Body of pancreas (tissue), 4 donors: ENCODE measurements around the gene PTOV1. TPM values are rescaled to one million over a fixed set of nuclear protein-coding genes. Genes with fewer than 3 reads are reported as not detected.

Experiments
- ATAC-seq: fragments of 150-250 bp; one replicate; pipeline ENCODE4 v1.9.1; 2016
- DNase-seq, 4 donors: peaks; one replicate each; pipeline ENCODE4 v3.0.0-alpha.2; 2019
- H3K27ac ChIP-seq, 4 donors: fragments of 200-600 bp; sonication (generic); 1 replicate in 3 of 4; 2 replicates in 1 of 4; pipeline versions ENCODE4 v1.5.1 to v1.6.1; 2016 to 2019; ENCODE audit warnings: mild to moderate bottlenecking in 1 of 4, mixed read lengths in 1 of 4, moderate library complexity in 1 of 4
- H3K27me3 ChIP-seq, 2 donors: fragments of 200-600 bp; sonication (generic); one replicate each; pipeline ENCODE4 v1.6.0; 2016; ENCODE audit warnings: mild to moderate bottlenecking in 1 of 2
- H3K36me3 ChIP-seq, 2 donors: fragments of 200-600 bp; sonication (generic); replicated peaks in 1 of 2; 2 replicates each; pipeline ENCODE4 v1.5.1; 2016; ENCODE audit warnings: low read depth in 2 of 2; ENCODE audit not compliant: insufficient read depth in 1 of 2
- H3K4me1 ChIP-seq: fragments of 200-600 bp; sonication (generic); one replicate; pipeline ENCODE4 v1.6.0; 2016
- H3K4me3 ChIP-seq, 2 donors: fragments of 200-600 bp; sonication (generic); 1 replicate in 1 of 2; 2 replicates in 1 of 2; pipeline ENCODE4 v1.5.1; 2016 to 2019
- H3K9me3 ChIP-seq, 3 donors: fragments of 200-600 bp; sonication (generic); 1 replicate in 2 of 3; 2 replicates in 1 of 3; pipeline ENCODE4 v1.5.1; 2016
- POLR2A ChIP-seq, 3 donors: fragments of 450-650 bp; IDR thresholded peaks; one replicate each; pipeline ENCODE4 v1.6.1; 2016; ENCODE audit warnings: antibody characterized with exemption in 3 of 3, mild to moderate bottlenecking in 2 of 3
- WGBS, 2 donors: methylation state at CpG; one replicate each; pipeline ENCODE4 v1.1.5; 2017; 5-methylcytosine and 5-hydroxymethylcytosine counted together
- intact Hi-C: fragments of 100-400 bp; cut with DNase I; formaldehyde crosslinking; loops from one replicate; pipeline ENCODE4 v1.15.1; 2023
- total RNA-seq, 2 donors: library from RNA; depleted of rRNA; stranded (reverse); fragments of >200 nt; gene quantifications; one replicate each; pipeline ENCODE4 v1.1.0, GENCODE V29; 2016
- TF ChIP-seq, protein P1 (sequence below), 7 experiments: fragments of 450-650 bp in 4 of 7; fragments of 200-600 bp in 3 of 7; sonication (generic) in 3 of 7; IDR thresholded peaks; one replicate each; pipeline ENCODE4 v1.5.1; 2016 to 2019; ENCODE audit warnings: antibody characterized with exemption in 7 of 7

The PTOV1 gene
- total RNA-seq, 2 donors from 2014 or later = 69.0 to 70.2 TPM

DNA sequence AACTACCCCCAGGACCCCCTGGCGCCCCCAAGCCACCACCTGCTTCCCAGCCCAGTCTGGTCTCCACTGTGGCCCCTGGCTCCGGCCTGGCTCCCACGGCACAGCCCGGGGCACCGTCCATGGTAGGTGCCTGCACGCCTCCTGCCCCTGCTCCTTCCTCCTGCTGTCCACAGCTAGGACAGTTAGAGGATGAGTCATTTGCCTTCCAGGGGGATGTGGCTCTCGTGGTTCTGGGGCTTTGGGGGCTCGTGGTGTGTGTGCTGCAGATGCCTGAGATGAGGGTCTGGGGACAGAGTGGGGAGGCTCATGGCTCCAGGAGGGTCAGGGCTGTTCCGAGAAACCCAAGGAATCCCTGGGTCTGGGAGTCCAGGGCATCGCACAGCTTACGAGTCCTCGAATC is 20.2 kb upstream of the PTOV1 start:
- H3K36me3 ChIP-seq = peaks cover 0 to 21% of the 10 kb centered on the region in 2 donors
- no peak for ATAC-seq
- no peak for DNase-seq
- H3K27me3 ChIP-seq = no peaks in the 10 kb centered on the region
- H3K9me3 ChIP-seq = no peaks in the 10 kb centered on the region
- H3K4me1 ChIP-seq = peaks cover 4% of the 10 kb centered on the region
- no peak overlapping the region for H3K4me3 ChIP-seq
- WGBS, 2 donors = 87 to 97% methylated on average over 6 to 8 of the region's 12 CpGs
- H3K27ac ChIP-seq = no peak overlapping the region
- no peak for TF ChIP-seq POLR2A (IDR thresholded peaks at IDR 0.05)
- TF ChIP-seq, protein P1, sequence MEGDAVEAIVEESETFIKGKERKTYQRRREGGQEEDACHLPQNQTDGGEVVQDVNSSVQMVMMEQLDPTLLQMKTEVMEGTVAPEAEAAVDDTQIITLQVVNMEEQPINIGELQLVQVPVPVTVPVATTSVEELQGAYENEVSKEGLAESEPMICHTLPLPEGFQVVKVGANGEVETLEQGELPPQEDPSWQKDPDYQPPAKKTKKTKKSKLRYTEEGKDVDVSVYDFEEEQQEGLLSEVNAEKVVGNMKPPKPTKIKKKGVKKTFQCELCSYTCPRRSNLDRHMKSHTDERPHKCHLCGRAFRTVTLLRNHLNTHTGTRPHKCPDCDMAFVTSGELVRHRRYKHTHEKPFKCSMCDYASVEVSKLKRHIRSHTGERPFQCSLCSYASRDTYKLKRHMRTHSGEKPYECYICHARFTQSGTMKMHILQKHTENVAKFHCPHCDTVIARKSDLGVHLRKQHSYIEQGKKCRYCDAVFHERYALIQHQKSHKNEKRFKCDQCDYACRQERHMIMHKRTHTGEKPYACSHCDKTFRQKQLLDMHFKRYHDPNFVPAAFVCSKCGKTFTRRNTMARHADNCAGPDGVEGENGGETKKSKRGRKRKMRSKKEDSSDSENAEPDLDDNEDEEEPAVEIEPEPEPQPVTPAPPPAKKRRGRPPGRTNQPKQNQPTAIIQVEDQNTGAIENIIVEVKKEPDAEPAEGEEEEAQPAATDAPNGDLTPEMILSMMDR (IDR thresholded peaks at IDR 0.05) = no peak
- intact Hi-C loops = no loop called here

GRCh38 chr19:49831592-49831991 is 19.4 kb upstream of the PTOV1 start:
- 92 to 94% methylated on average over 6 to 8 of the region's 8 CpGs for WGBS, 2 donors
- Histone ChIP-seq H3K27ac (no peak overlapping the region), H3K4me3 (no peak overlapping the region), H3K36me3 (peaks cover 0 to 21% of the 10 kb centered on the region in 2 donors), H3K4me1 (no peaks in the 10 kb centered on the region), H3K27me3 (no peaks in the 10 kb centered on the region), H3K9me3 (no peaks in the 10 kb centered on the region)
- ATAC-seq (no peak), DNase-seq (no peak)
- TF ChIP-seq POLR2A (IDR thresholded peaks at IDR 0.05) = no peak
- TF ChIP-seq, protein P1 (IDR thresholded peaks at IDR 0.05) = no peak
- intact Hi-C loops = no loop called here

GRCh38 chr19:49832556-49832955 is 18.4 kb upstream of the PTOV1 start:
- DNase-seq (no peak), ATAC-seq (no peak)
- H3K27me3 ChIP-seq = no peaks in the 10 kb centered on the region
- no peak overlapping the region for H3K4me3 ChIP-seq
- peaks cover 0 to 21% of the 10 kb centered on the region in 2 donors for H3K36me3 ChIP-seq
- intact Hi-C loops = no loop called here
- WGBS, 2 donors = 62 to 83% methylated on average over 9 of the region's 9 CpGs
- no peaks in the 10 kb centered on the region for H3K4me1 ChIP-seq
- TF ChIP-seq, protein P1 (IDR thresholded peaks at IDR 0.05) = no peak
- no peak for TF ChIP-seq POLR2A (IDR thresholded peaks at IDR 0.05)
- no peaks in the 10 kb centered on the region for H3K9me3 ChIP-seq
- H3K27ac ChIP-seq = no peak overlapping the region

DNA sequence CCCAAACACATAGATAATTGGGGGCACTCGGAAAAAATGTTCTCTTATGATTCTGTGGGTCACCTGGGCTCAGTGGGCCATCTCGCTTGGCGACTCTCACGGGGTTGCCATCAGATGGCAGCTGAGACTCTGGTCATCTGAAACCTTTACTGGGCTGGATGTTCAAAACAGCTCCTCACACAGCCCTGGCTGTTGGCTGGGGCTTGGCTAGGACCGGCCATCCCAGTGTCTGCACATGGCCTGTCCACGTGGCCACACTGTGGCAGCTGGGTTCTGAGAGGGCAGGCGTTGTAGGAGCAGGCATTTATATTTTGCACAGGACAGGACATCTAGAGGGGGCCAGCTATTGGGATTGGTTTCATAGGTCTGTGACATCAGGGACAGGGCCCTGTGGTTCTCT is 17.4 kb upstream of the PTOV1 start:
- Histone ChIP-seq H3K27me3 (no peaks in the 10 kb centered on the region), H3K4me3 (no peak overlapping the region), H3K4me1 (no peaks in the 10 kb centered on the region), H3K36me3 (peaks cover 0 to 21% of the 10 kb centered on the region in 2 donors), H3K9me3 (no peaks in the 10 kb centered on the region), H3K27ac (no peak overlapping the region)
- DNase-seq (no peak), ATAC-seq (no peak)
- intact Hi-C loops = no loop called here
- TF ChIP-seq POLR2A (IDR thresholded peaks at IDR 0.05) = no peak
- 63 to 82% methylated on average over 1 to 7 of the region's 7 CpGs for WGBS, 2 donors

- WGBS, 2 donors = 89 to 94% methylated on average over 8 to 10 of the region's 12 CpGs
- Histone ChIP-seq H3K27ac (no peak overlapping the region), H3K27me3 (no peaks in the 10 kb centered on the region), H3K9me3 (no peaks in the 10 kb centered on the region), H3K4me3 (no peak overlapping the region), H3K4me1 (no peaks in the 10 kb centered on the region), H3K36me3 (peaks cover 0 to 24% of the 10 kb centered on the region in 2 donors)
- no peak for TF ChIP-seq POLR2A (IDR thresholded peaks at IDR 0.05)
- TF ChIP-seq, protein P1 (IDR thresholded peaks at IDR 0.05) = no peak
- DNase-seq (no peak), ATAC-seq (no peak)
- intact Hi-C loops = no loop called here
Observed at GRCh38 chr19:49835562-49835961, 15.4 kb upstream of the PTOV1 start.
